Measurements from ENCODE around the gene ACVRL1. TPM values are rescaled to one million over a fixed set of nuclear protein-coding genes. Genes with fewer than 3 reads are reported as not detected.

The ACVRL1 gene
- total and polyA plus RNA-seq, 2 donors (not counting 1 experiment from before 2014, with no cell fraction given) = not detected

- TF ChIP-seq EZH2 (IDR thresholded peaks at IDR 0.05; ENCODE audit: borderline replicate concordance, insufficient read depth, low read depth, low read length, poor library complexity, severe bottlenecking) = no peak
- TF ChIP-seq, protein P1, sequence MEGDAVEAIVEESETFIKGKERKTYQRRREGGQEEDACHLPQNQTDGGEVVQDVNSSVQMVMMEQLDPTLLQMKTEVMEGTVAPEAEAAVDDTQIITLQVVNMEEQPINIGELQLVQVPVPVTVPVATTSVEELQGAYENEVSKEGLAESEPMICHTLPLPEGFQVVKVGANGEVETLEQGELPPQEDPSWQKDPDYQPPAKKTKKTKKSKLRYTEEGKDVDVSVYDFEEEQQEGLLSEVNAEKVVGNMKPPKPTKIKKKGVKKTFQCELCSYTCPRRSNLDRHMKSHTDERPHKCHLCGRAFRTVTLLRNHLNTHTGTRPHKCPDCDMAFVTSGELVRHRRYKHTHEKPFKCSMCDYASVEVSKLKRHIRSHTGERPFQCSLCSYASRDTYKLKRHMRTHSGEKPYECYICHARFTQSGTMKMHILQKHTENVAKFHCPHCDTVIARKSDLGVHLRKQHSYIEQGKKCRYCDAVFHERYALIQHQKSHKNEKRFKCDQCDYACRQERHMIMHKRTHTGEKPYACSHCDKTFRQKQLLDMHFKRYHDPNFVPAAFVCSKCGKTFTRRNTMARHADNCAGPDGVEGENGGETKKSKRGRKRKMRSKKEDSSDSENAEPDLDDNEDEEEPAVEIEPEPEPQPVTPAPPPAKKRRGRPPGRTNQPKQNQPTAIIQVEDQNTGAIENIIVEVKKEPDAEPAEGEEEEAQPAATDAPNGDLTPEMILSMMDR (IDR thresholded peaks at IDR 0.05) = no peak
- peaks cover 48% of the 10 kb centered on the region for H3K27me3 Mint-ChIP-seq
- H2AFZ ChIP-seq (ENCODE audit: insufficient read depth, low read depth, low read length, poor library complexity, severe bottlenecking) = no peak overlapping the region
- no peaks in the 10 kb centered on the region for H3K9me3 ChIP-seq (ENCODE audit: control extremely low read depth in 1 of 3, control insufficient read depth in 2 of 3, insufficient read depth in 1 of 3, low read length in 2 of 3)
- H3K4me1 Mint-ChIP-seq = peaks cover 19% of the 10 kb centered on the region
- no peaks in the 10 kb centered on the region for H3K36me3 ChIP-seq (replicated peaks in 1 of 2; ENCODE audit: control extremely low read depth in 1 of 2, control insufficient read depth in 1 of 2, extremely low read depth in 1 of 2, insufficient read depth in 2 of 2, low read length in 1 of 2)
- DNase-seq (no peak), ATAC-seq (ENCODE audit: low read depth) (peak; percentile 28)
- WGBS (ENCODE audit: insufficient coverage) = 65% methylated on average over 3 of the region's 6 CpGs
- no peak overlapping the region for H3K27ac Mint-ChIP-seq
- ChIA-PET POLR2A (no interaction called here), CTCF (interaction anchor here (1.3 kb wide), 1 partner anchor 106 kb away, joined by 4 read pairs; no protein-coding TSS in a partner anchor)
- H3K79me2 ChIP-seq (ENCODE audit: control insufficient read depth, insufficient read depth, low read length) = no peaks in the 10 kb centered on the region
- H4K20me1 ChIP-seq (ENCODE audit: control insufficient read depth, insufficient read depth, low read length, poor library complexity, severe bottlenecking) = no peaks in the 10 kb centered on the region
- no peak overlapping the region for H3K4me3 ChIP-seq (ENCODE audit: control extremely low read depth in 1 of 5, extremely low read depth in 1 of 5, insufficient read depth in 1 of 5, low read depth in 2 of 5, low read length in 4 of 5)
- H3K4me3 Mint-ChIP-seq = no peak overlapping the region
- H3K9me3 Mint-ChIP-seq (ENCODE audit: insufficient read depth) = no peaks in the 10 kb centered on the region
- H3K4me1 ChIP-seq (ENCODE audit: control insufficient read depth in 2 of 2, insufficient read depth in 2 of 2, low read length in 2 of 2) = peaks cover 16 to 32% of the 10 kb centered on the region in 2 donors
- H3K4me2 ChIP-seq (replicated peaks; ENCODE audit: low read depth, low read length, poor library complexity, severe bottlenecking) = no peak overlapping the region
- H3K27me3 ChIP-seq (replicated peaks in 1 of 4; ENCODE audit: control extremely low read depth in 1 of 4, control insufficient read depth in 3 of 4, insufficient read depth in 4 of 4, low read length in 3 of 4) = peaks cover 0 to 62% (median 28%) of the 10 kb centered on the region in 4 experiments
- H3K9ac ChIP-seq (ENCODE audit: low read length) = no peak overlapping the region
- intact Hi-C loops (cut with micrococcal nuclease) = no loop called here
- no peak overlapping the region for H3K27ac ChIP-seq (ENCODE audit: low read length in 2 of 2)
These were observed 36.2 kb upstream of the ACVRL1 start for GRCh38 chr12:51871126-51871525.

GRCh38 chr12:51871918-51872688 lies 35.2 kb upstream of the ACVRL1 start:
- 85% methylated on average over 7 of the region's 17 CpGs for WGBS (ENCODE audit: insufficient coverage)
- H3K27ac Mint-ChIP-seq = no peak overlapping the region
- Histone ChIP-seq H3K79me2 (ENCODE audit: control insufficient read depth, insufficient read depth, low read length) (no peaks in the 10 kb centered on the region), H3K36me3 (replicated peaks in 1 of 2; ENCODE audit: control extremely low read depth in 1 of 2, control insufficient read depth in 1 of 2, extremely low read depth in 1 of 2, insufficient read depth in 2 of 2, low read length in 1 of 2) (no peaks in the 10 kb centered on the region), H3K4me3 (ENCODE audit: control extremely low read depth in 1 of 5, extremely low read depth in 1 of 5, insufficient read depth in 1 of 5, low read depth in 2 of 5, low read length in 4 of 5) (no peak overlapping the region), H3K27ac (ENCODE audit: low read length in 2 of 2) (no peak overlapping the region), H3K4me1 (ENCODE audit: control insufficient read depth in 2 of 2, insufficient read depth in 2 of 2, low read length in 2 of 2) (peaks cover 16 to 32% of the 10 kb centered on the region in 2 donors), H4K20me1 (ENCODE audit: control insufficient read depth, insufficient read depth, low read length, poor library complexity, severe bottlenecking) (no peaks in the 10 kb centered on the region), H3K27me3 (replicated peaks in 1 of 4; ENCODE audit: control extremely low read depth in 1 of 4, control insufficient read depth in 3 of 4, insufficient read depth in 4 of 4, low read length in 3 of 4) (peaks cover 0 to 54% (median 26%) of the 10 kb centered on the region in 4 experiments), H3K9ac (ENCODE audit: low read length) (no peak overlapping the region), H2AFZ (ENCODE audit: insufficient read depth, low read depth, low read length, poor library complexity, severe bottlenecking) (no peak overlapping the region), H3K4me2 (replicated peaks; ENCODE audit: low read depth, low read length, poor library complexity, severe bottlenecking) (no peak overlapping the region), H3K9me3 (ENCODE audit: control extremely low read depth in 1 of 3, control insufficient read depth in 2 of 3, insufficient read depth in 1 of 3, low read length in 2 of 3) (no peaks in the 10 kb centered on the region)
- peaks cover 43% of the 10 kb centered on the region for H3K27me3 Mint-ChIP-seq
- no peak overlapping the region for H3K4me3 Mint-ChIP-seq
- ATAC-seq (ENCODE audit: low read depth) (no peak), DNase-seq (no peak)
- H3K4me1 Mint-ChIP-seq = peaks cover 19% of the 10 kb centered on the region
- intact Hi-C loops (cut with micrococcal nuclease) = no loop called here
- no peaks in the 10 kb centered on the region for H3K9me3 Mint-ChIP-seq (ENCODE audit: insufficient read depth)
- TF ChIP-seq, protein P1 (IDR thresholded peaks at IDR 0.05) = no peak
- no peak for TF ChIP-seq EZH2 (IDR thresholded peaks at IDR 0.05; ENCODE audit: borderline replicate concordance, insufficient read depth, low read depth, low read length, poor library complexity, severe bottlenecking)
- CTCF ChIA-PET = interaction anchor here (1.3 to 1.5 kb wide), 2 partner anchors 105 to 155 kb away, joined by 3 to 4 read pairs; no protein-coding TSS in a partner anchor
- POLR2A ChIA-PET = no interaction called here

Data from B cell (primary cell).